Testis (tissue), 3 donors: Measurements from ENCODE around the gene FHOD3. TPM values are rescaled to one million over a fixed set of nuclear protein-coding genes. Genes with fewer than 3 reads are reported as not detected.

Experiments used
- DNase-seq: peaks from one replicate; pipeline ENCODE4 v3.0.0-alpha.2; 2019
- H3K27ac ChIP-seq, 2 donors: fragments of 200-600 bp; sonication (generic); one replicate each; pipeline ENCODE4 v1.5.1; 2019
- H3K27me3 ChIP-seq: fragments of 200-600 bp; sonication (generic); one replicate; pipeline ENCODE4 v1.5.1; 2019
- H3K36me3 ChIP-seq: fragments of 200-600 bp; sonication (generic); one replicate; pipeline ENCODE4 v1.5.1; 2017; ENCODE audit warnings: low read depth; ENCODE audit errors: missing control alignments
- H3K4me1 ChIP-seq: fragments of 200-600 bp; sonication (generic); one replicate; pipeline ENCODE4 v1.5.1; 2019
- H3K4me3 ChIP-seq, 2 donors: fragments of 200-600 bp; sonication (generic); one replicate each; pipeline ENCODE4 v1.5.1; 2017 to 2019
- H3K9me3 ChIP-seq: fragments of 200-600 bp; sonication (generic); one replicate; pipeline ENCODE4 v1.5.1; 2017
- POLR2A ChIP-seq: fragments of 450-650 bp; IDR thresholded peaks from one replicate; pipeline ENCODE4 v1.6.1; 2017; ENCODE audit warnings: antibody characterized with exemption, mild to moderate bottlenecking, moderate library complexity
- WGBS, 2 donors: methylation state at CpG; one replicate each; pipeline ENCODE4 v1.1.5; 2018; 5-methylcytosine and 5-hydroxymethylcytosine counted together
- intact Hi-C: fragments of 100-400 bp; cut with DNase I; formaldehyde crosslinking; loops from one replicate; pipeline ENCODE4 v1.15.1; 2023; ENCODE audit warnings: low total_unique reads
- polyA plus RNA-seq: library from polyadenylated mRNA; stranded (reverse); fragments of 350-450 nt; fragmentation: Illumina TruSeq; extraction: RNeasy Lipid Tissue Mini Kit (QIAGEN cat#74804); gene quantifications from one replicate; pipeline ENCODE4 v1.2.3, GENCODE V29; 2014; ENCODE audit warnings: low read depth, low replicate concordance; ENCODE audit not compliant: insufficient read depth
- total RNA-seq, 2 donors: library from RNA; depleted of rRNA; stranded (reverse); fragments of >200 nt; gene quantifications; one replicate each; pipeline ENCODE4 v1.2.3, GENCODE V29; 2016
- TF ChIP-seq, protein P1 (sequence below), 3 experiments: fragments of 450-650 bp in 2 of 3; fragments of 200-600 bp in 1 of 3; sonication (generic) in 1 of 3; IDR thresholded peaks; one replicate each; pipeline ENCODE4 v1.5.1; 2016 to 2019; ENCODE audit warnings: antibody characterized with exemption in 3 of 3, mild to moderate bottlenecking in 2 of 3, moderate library complexity in 1 of 3

The FHOD3 gene
- total and polyA plus RNA-seq, 3 donors from 2014 or later, result 6.5 to 46.8 (median 37.3) TPM

GRCh38 chr18:36724591-36725001 lies 427.1 kb downstream of the FHOD3 start:
- Histone ChIP-seq H3K36me3 (no peaks in the 10 kb centered on the region), H3K4me3 (no peak overlapping the region), H3K27me3 (no peaks in the 10 kb centered on the region), H3K9me3 (no peaks in the 10 kb centered on the region), H3K4me1 (peaks cover 4% of the 10 kb centered on the region), H3K27ac (no peak overlapping the region)
- peak; percentile 59 for DNase-seq
- TF ChIP-seq, protein P1, sequence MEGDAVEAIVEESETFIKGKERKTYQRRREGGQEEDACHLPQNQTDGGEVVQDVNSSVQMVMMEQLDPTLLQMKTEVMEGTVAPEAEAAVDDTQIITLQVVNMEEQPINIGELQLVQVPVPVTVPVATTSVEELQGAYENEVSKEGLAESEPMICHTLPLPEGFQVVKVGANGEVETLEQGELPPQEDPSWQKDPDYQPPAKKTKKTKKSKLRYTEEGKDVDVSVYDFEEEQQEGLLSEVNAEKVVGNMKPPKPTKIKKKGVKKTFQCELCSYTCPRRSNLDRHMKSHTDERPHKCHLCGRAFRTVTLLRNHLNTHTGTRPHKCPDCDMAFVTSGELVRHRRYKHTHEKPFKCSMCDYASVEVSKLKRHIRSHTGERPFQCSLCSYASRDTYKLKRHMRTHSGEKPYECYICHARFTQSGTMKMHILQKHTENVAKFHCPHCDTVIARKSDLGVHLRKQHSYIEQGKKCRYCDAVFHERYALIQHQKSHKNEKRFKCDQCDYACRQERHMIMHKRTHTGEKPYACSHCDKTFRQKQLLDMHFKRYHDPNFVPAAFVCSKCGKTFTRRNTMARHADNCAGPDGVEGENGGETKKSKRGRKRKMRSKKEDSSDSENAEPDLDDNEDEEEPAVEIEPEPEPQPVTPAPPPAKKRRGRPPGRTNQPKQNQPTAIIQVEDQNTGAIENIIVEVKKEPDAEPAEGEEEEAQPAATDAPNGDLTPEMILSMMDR (IDR thresholded peaks at IDR 0.05), result no peak
- no peak for TF ChIP-seq POLR2A
- intact Hi-C loops, result no loop called here
- 34 to 37% methylated on average over 8 of the region's 8 CpGs for WGBS, 2 donors

DNA sequence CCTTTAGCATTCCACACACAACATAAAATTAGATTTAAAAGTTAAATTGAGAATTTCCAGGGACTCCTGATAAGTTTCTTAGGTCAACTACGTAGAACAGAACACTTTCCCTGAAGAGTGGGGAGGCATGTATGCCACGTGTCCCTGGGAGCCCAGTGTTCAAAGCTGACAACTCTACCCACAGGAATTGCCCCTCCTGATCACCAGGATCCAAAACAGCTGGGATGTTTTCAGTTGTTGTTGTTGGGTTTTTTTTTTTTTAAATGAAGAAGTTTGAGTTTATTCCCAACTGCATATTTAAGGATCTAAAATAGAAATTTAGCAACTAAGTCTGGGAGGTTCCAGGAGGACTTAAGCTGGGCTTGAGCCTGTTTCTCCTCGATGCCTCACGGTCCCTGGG lies 430.8 kb downstream of the FHOD3 start:
- H3K9me3 ChIP-seq, result no peaks in the 10 kb centered on the region
- no peak for TF ChIP-seq POLR2A
- TF ChIP-seq, protein P1 (IDR thresholded peaks at IDR 0.05), result no peak
- no peaks in the 10 kb centered on the region for H3K27me3 ChIP-seq
- 59 to 76% methylated on average over 4 of the region's 4 CpGs for WGBS, 2 donors
- no peak for DNase-seq
- no peaks in the 10 kb centered on the region for H3K36me3 ChIP-seq
- intact Hi-C loops, result no loop called here
- H3K27ac ChIP-seq, result no peak overlapping the region
- no peaks in the 10 kb centered on the region for H3K4me1 ChIP-seq
- H3K4me3 ChIP-seq, result no peak overlapping the region

GRCh38 chr18:36729197-36729596 lies 431.7 kb downstream of the FHOD3 start:
- no peak for DNase-seq
- TF ChIP-seq POLR2A, result no peak
- TF ChIP-seq, protein P1 (IDR thresholded peaks at IDR 0.05), result no peak
- no peaks in the 10 kb centered on the region for H3K36me3 ChIP-seq
- no peaks in the 10 kb centered on the region for H3K9me3 ChIP-seq
- no peaks in the 10 kb centered on the region for H3K27me3 ChIP-seq
- intact Hi-C loops, result no loop called here
- no peaks in the 10 kb centered on the region for H3K4me1 ChIP-seq
- no peak overlapping the region for H3K4me3 ChIP-seq
- H3K27ac ChIP-seq, result no peak overlapping the region

GRCh38 chr18:36732264-36732663 lies 434.8 kb downstream of the FHOD3 start:
- TF ChIP-seq, protein P1 (IDR thresholded peaks at IDR 0.05), result no peak
- TF ChIP-seq POLR2A, result no peak
- H3K27ac ChIP-seq, result no peak overlapping the region
- DNase-seq, result no peak
- H3K4me1 ChIP-seq, result no peaks in the 10 kb centered on the region
- no peak overlapping the region for H3K4me3 ChIP-seq
- H3K9me3 ChIP-seq, result no peaks in the 10 kb centered on the region
- intact Hi-C loops, result no loop called here
- no peaks in the 10 kb centered on the region for H3K36me3 ChIP-seq
- 95% methylated on average over 5 of the region's 5 CpGs for WGBS, 2 donors
- H3K27me3 ChIP-seq, result no peaks in the 10 kb centered on the region

DNA sequence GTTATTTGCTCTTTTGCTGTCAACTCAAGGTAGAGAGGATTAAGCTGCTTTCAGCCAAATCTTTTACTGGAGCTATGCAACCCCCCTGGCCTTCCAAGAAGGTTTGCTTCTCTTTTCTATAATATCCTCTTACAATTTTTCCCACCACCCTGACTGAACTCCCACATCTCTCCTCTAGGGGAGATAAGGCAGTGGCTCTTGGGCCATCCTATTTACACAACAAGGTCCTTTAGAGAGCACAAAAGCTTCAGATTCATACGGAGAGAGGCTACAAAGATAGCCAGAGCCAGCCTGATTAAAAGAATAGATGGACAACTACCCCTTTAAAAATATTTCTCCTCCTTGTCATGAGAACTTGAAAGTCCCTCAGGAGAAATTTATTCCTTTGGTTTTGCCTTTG lies 435.6 kb downstream of the FHOD3 start:
- H3K27ac ChIP-seq, result no peak overlapping the region
- no peaks in the 10 kb centered on the region for H3K27me3 ChIP-seq
- 71 to 79% methylated on average over 1 of the region's 1 CpG for WGBS, 2 donors
- H3K9me3 ChIP-seq, result no peaks in the 10 kb centered on the region
- no peak for DNase-seq
- H3K4me3 ChIP-seq, result no peak overlapping the region
- no peaks in the 10 kb centered on the region for H3K36me3 ChIP-seq
- TF ChIP-seq, protein P1 (IDR thresholded peaks at IDR 0.05), result no peak
- no peak for TF ChIP-seq POLR2A
- H3K4me1 ChIP-seq, result no peaks in the 10 kb centered on the region
- intact Hi-C loops, result no loop called here
